ENCODE measurements around the gene ADAMTS18.

GRCh38 chr16:77307426-77308162, 127.2 kb downstream of the ADAMTS18 start:
- no peak for TF ChIP-seq CTCF (conservative IDR thresholded peaks at IDR 0.05 in 1 of 2, IDR thresholded peaks at IDR 0.05 in 1 of 2; ENCODE audit: low read depth in 1 of 2, low read length in 2 of 2)
- no peak for TF ChIP-seq EZH2 (IDR thresholded peaks at IDR 0.05; ENCODE audit: low read length, missing control alignments)
